ENCODE data around the gene THRB.
"Not testable (repeated sequence)": the region's sequence is repeated elsewhere in the genome, so short reads cannot be mapped to it uniquely, and the experiment has no call there.

THRB gene

GRCh38 chr3:24133436-24133835, 361.2 kb downstream of the THRB start:
- DNase-seq, result no peak

DNA sequence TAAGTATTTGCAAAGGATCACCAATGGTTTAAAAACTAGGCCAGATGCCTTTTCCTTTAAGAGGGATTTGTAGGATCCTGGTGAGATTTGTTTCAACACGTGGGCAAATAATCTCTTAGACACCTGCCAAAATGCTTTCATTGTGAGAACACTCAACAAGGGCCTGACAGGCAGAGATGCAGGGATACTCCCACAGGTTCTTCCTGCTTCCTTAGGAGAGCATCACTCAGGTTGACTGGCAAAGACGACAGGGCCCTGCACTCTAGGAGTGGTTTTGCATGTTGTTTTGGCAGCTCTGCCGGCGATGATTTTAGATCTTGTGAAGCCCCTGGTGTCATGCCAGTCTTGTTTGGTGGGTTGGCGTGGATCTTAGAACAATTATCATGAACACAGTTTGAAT, 365.1 kb downstream of the THRB start:
- DNase-seq, result no peak

DNA sequence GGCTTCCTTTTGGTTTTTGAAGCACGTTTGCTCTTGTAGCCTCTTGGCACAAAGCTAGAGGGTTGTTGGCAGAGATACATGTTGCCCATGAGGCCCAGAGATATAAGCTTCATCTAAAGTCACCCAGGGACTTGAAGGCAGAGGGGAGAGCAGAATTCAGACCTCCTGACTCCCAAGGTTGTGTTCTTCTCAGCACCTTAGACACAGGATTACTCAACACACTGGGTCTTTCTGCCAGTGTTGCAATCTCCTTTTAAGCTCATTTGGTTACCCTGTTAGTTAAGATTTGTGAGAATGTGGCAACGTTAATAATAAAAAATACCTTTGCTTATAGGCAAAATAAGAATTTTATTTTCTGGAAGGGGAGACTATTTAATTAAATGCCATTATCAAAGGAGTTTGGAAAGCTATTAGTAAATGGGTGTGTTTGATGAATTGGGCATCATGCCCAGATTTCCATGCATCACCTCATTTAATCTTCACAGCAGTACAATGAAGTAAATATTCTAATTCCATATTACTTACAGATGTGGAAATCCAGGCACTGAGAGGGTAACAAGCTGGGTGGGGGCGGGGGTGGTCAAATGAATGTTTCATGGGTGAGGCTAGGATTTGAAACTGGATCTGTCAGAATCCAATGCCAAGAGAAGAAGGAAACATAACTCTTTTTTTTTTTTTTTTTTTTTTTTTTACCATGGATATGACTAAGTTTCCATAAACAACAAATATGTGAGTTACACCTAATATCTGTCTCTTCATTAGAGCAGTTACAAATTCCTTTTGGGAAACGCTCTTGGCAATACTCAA, 366.2 kb downstream of the THRB start:
- DNase-seq, result no peak

- no peak for DNase-seq
These were observed 371.1 kb downstream of the THRB start for GRCh38 chr3:24123596-24123995.

- DNase-seq, result no peak
These were observed 374.2 kb downstream of the THRB start for GRCh38 chr3:24120434-24120833.

- DNase-seq, result no peak
These were observed 375.3 kb downstream of the THRB start for GRCh38 chr3:24119321-24119751.

DNA sequence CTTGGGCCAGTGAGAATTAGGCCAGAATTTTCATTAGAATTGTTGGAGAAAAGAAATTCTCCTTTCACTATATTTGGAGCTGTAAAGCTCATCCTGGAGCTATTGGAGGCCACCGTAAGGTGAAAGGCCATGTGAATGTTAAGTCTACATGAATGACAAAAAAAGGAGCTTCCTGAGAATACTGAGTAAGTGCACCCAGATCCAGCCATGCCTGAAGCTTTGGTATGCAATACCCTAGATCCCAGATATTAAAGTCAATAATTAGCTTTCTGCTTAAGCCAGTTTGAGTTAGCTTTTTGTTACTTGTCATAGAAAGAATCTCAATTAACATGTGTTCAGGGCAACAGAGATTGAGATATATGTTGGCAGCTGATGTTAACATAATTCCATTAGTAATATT, 377.1 kb downstream of the THRB start:
- no peak for DNase-seq

DNA sequence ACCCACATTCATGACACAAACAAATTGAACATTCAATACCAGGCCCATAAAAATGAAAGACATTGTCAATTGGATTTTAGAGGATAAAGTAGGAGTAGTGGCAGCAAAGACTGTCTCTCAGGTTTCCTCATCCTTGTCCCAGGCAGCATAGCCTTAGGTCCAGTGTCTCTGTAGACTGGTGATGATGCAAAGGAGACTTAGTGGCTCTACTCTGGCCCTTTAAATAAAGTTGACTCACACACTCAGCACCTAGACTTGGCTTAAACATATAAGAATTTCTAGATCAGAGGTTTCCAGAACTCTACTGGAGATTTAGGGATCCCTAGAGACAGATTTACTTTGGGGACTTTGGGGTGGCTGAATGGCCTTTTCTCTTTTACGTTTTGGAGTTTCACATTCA, 382.9 kb downstream of the THRB start:
- DNase-seq, result no peak

DNA sequence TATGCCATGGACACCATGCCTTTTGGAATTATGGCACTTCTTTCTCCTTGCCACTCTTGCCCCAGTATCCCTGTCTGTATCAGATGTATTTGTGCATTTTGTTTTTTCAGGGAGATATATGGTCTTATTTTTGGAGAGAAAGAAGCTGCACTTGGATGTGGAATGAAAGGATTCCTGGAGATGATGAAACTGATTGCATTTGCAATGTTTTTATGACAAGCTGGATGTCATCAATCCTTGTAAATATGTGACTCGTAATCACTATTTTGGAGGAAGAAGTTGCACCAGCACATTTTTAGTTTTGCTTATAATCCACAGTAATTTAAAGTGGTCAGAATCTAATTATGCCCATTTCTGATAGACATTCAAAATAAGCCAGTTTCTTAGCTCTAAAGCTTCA, 384.6 kb downstream of the THRB start:
- DNase-seq, result no peak

- no peak for DNase-seq
These were observed 392.9 kb downstream of the THRB start for GRCh38 chr3:24101676-24102168.

- DNase-seq, result no peak
These were observed 393.8 kb downstream of the THRB start for GRCh38 chr3:24100696-24101402.

GRCh38 chr3:24096695-24097290, 397.9 kb downstream of the THRB start:
- DNase-seq, result no peak

DNA sequence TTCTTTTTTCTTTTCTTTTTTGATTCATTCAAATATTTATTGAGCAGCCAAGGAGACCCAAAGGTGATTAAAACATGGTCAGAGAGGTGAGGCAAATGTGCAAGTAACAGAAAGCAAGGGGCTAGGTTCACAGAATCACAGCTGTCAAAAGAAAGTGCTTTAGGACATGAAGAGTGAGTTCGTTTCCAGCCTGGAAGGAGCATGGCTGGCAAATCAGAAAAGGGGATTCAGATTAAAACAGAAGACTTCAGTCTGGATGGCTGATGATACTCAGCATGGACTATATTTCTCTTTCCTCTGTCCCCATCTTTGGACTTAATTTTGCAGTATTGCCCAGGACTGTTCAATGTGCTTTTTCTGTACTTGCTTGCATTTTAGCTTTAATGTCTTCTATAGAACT, 398.4 kb downstream of the THRB start:
- no peak for DNase-seq

DNA sequence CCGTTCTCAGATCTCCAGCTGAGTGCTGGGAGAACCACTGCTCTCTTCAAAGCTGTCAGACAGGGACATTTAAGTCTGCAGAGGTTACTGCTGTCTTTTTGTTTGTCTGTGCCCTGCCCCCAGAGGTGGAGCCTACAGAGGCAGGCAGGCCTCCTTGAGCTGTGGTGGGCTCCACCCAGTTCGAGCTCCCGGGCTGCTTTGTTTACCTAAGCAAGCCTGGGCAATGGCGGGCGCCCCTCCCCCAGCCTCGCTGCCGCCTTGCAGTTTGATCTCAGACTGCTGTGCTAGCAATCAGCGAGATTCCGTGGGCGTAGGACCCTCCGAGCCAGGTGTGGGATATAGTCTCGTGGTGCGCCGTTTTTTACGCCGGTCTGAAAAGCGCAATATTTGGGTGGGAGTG, 399.8 kb downstream of the THRB start:
- not testable (repeated sequence) for DNase-seq

- no peak for DNase-seq
These were observed 405.9 kb downstream of the THRB start for GRCh38 chr3:24088782-24089181.

DNA sequence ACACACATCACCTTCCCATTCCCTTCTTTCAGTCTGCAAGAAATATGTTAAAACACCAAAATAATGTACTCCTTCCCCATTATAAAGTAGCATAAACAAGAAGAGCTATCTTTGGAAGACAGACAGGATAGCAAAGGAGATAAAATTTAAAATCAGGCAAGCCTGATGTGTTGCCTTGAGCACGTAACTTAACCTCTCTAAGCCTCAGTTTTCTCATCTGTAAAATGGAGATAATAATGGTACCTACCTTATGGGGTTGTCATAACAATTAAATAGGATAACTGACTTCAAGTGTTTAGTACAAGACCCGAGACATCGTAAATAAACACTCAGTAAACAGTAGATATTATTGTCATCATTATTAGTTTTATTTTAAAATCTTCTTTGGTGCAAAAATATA, 407.2 kb downstream of the THRB start:
- DNase-seq, result no peak

DNA sequence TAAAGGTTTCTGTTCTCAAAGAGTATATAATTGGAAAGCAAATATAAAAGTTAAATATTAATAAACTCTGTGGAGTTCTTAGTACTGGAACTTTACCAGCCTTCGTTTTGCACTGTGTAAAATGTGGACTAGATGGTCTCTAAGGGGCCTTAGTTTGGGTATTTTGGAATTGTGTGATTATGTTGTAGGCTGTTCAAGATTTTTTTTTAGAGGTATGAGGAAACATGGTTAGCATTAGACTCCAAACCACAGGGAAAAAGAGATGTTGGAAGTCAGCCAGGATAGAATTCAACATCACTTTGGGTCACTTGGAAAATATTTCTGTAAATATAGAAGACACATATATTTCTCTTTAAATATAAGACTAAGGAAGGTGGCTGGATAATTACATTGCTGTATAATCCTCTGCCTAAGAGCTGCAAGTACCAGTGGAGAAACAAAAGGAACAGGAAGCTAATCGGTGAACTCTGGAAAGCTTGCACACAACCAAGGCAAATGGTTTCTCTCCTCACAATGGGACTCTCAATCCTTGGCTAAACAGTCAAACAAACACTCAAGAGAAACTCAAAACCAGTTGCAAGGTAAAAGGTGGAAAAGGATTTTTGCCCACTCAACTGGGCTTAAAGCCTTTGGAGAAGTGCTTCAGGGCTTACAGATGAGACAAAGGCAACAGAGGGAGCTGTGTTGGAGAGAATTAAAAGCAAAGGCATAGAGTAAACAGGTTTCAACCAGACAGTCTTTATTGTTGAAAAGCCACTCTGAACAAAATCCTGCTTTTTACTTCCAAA, 407.8 kb downstream of the THRB start:
- peak; percentile 46 for DNase-seq

GRCh38 chr3:24086206-24086605, 408.4 kb downstream of the THRB start:
- no peak for DNase-seq

DNA sequence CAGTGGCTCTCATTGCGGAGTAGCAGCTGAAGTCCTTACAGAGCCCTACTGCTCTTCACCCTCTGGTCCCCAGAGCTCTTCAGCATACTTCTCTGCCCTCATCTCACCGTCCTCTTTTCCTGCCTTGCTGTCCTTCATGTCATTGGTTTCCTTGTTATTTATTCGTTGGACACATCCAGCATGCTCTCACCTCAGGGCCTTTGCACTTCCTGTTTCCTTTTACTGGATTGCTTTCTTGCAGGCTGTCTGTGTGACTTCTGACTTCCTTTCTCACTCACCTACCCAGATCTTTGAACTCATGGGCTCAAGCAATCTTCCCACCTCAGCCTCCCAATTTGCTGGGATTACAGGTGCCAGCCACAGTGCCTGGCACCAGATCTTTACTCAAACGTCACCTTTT, 422.5 kb downstream of the THRB start:
- DNase-seq, result no peak

DNA sequence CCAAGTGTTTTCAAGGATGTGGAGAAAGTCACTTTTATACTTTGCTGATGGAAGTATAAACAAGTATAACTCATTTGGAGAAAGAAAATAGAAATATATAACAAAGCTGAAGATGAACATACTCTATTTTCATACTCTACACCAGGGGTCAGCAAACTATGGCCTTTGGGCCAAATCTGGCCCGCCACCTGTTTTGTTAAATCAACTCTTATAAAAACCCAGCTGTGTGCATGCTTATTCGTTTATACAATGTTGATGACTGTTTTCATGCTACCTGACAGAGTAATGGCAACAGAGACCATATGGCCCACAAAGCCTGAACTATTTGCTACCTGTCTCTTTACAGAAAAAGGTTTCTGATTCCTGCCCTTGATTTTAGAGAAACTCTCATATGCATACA, 425.6 kb downstream of the THRB start:
- peak; percentile 32 for DNase-seq

GRCh38 chr3:24067483-24067882, 427.2 kb downstream of the THRB start:
- no peak for DNase-seq

Data from NCI-H774 (cell line).